ENCODE measurements around the gene DIDO1. TPM values are rescaled to one million over a fixed set of nuclear protein-coding genes. Genes with fewer than 3 reads are reported as not detected.

The DIDO1 gene
- total and polyA plus RNA-seq, 2 of the 13 experiments (the other 11 are each of a cell fraction or from before 2014, with no cell fraction given), result 75.0 to 75.1 TPM

GRCh38 chr20:62876902-62877816, 49.1 kb downstream of the DIDO1 start (continued):
- TF ChIP-seq NCOA2 (CRISPR knock-in tag; IDR thresholded peaks at IDR 0.05), result no peak
- no peak; the same call in 1 of the 2 replicates for TF ChIP-seq ZNF230 (CRISPR knock-in tag; IDR thresholded peaks at IDR 0.05)
- no peak for TF ChIP-seq NFE2L2 (IDR thresholded peaks at IDR 0.05; ENCODE audit: low read length)
- TF ChIP-seq RBM39 (IDR thresholded peaks at IDR 0.05; ENCODE audit: low read depth, low read length, poor library complexity, severe bottlenecking), result peak; percentile 64
- no peak for TF ChIP-seq MLX (CRISPR knock-in tag; IDR thresholded peaks at IDR 0.05)
- no peak for TF ChIP-seq EZH2 (conservative IDR thresholded peaks at IDR 0.05; ENCODE audit: low read depth, low read length)
- no peak for TF ChIP-seq DR1 (CRISPR knock-in tag; IDR thresholded peaks at IDR 0.05)
- no peak for TF ChIP-seq NR1H2 (CRISPR knock-in tag; IDR thresholded peaks at IDR 0.05; ENCODE audit: borderline replicate concordance, low read depth)
- TF ChIP-seq, protein P1, sequence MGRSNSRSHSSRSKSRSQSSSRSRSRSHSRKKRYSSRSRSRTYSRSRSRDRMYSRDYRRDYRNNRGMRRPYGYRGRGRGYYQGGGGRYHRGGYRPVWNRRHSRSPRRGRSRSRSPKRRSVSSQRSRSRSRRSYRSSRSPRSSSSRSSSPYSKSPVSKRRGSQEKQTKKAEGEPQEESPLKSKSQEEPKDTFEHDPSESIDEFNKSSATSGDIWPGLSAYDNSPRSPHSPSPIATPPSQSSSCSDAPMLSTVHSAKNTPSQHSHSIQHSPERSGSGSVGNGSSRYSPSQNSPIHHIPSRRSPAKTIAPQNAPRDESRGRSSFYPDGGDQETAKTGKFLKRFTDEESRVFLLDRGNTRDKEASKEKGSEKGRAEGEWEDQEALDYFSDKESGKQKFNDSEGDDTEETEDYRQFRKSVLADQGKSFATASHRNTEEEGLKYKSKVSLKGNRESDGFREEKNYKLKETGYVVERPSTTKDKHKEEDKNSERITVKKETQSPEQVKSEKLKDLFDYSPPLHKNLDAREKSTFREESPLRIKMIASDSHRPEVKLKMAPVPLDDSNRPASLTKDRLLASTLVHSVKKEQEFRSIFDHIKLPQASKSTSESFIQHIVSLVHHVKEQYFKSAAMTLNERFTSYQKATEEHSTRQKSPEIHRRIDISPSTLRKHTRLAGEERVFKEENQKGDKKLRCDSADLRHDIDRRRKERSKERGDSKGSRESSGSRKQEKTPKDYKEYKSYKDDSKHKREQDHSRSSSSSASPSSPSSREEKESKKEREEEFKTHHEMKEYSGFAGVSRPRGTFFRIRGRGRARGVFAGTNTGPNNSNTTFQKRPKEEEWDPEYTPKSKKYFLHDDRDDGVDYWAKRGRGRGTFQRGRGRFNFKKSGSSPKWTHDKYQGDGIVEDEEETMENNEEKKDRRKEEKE (IDR thresholded peaks at IDR 0.05), result no peak
- peak; percentile 42 for TF ChIP-seq PAXIP1 (CRISPR knock-in tag; conservative IDR thresholded peaks at IDR 0.05)
- TF ChIP-seq, protein P2, sequence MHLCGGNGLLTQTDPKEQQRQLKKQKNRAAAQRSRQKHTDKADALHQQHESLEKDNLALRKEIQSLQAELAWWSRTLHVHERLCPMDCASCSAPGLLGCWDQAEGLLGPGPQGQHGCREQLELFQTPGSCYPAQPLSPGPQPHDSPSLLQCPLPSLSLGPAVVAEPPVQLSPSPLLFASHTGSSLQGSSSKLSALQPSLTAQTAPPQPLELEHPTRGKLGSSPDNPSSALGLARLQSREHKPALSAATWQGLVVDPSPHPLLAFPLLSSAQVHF (CRISPR knock-in tag; IDR thresholded peaks at IDR 0.05), result no peak
- TF ChIP-seq HOXA9 (CRISPR knock-in tag; IDR thresholded peaks at IDR 0.05; ENCODE audit: borderline replicate concordance), result no peak
- no peak for TF ChIP-seq XBP1 (CRISPR knock-in tag; IDR thresholded peaks at IDR 0.05)
- no peak for TF ChIP-seq EED (CRISPR knock-in tag; IDR thresholded peaks at IDR 0.05)
- TF ChIP-seq SP2 (CRISPR knock-in tag; IDR thresholded peaks at IDR 0.05), result no peak
- no peak for TF ChIP-seq SP140L (CRISPR knock-in tag; IDR thresholded peaks at IDR 0.05; ENCODE audit: borderline replicate concordance)
- TF ChIP-seq, protein P3, sequence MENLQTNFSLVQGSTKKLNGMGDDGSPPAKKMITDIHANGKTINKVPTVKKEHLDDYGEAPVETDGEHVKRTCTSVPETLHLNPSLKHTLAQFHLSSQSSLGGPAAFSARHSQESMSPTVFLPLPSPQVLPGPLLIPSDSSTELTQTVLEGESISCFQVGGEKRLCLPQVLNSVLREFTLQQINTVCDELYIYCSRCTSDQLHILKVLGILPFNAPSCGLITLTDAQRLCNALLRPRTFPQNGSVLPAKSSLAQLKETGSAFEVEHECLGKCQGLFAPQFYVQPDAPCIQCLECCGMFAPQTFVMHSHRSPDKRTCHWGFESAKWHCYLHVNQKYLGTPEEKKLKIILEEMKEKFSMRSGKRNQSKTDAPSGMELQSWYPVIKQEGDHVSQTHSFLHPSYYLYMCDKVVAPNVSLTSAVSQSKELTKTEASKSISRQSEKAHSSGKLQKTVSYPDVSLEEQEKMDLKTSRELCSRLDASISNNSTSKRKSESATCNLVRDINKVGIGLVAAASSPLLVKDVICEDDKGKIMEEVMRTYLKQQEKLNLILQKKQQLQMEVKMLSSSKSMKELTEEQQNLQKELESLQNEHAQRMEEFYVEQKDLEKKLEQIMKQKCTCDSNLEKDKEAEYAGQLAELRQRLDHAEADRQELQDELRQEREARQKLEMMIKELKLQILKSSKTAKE (CRISPR knock-in tag; IDR thresholded peaks at IDR 0.05; ENCODE audit: borderline replicate concordance), result no peak
- TF ChIP-seq SMARCC2 (IDR thresholded peaks at IDR 0.05), result no peak

Data from HepG2 (cell line).